Activated B cell treated with CpG ODN at 0.5 μM for 24 hours (primary cell): ENCODE data around the gene SDR42E2. TPM values are rescaled to one million over a fixed set of nuclear protein-coding genes. Genes with fewer than 3 reads are reported as not detected.
"Not testable (repeated sequence)": the region's sequence is repeated elsewhere in the genome, so short reads cannot be mapped to it uniquely, and the experiment has no call there.

ENCODE experiments used
- ATAC-seq: fragments of 200-7000 bp; cut with Tn5 transposase; one replicate; pipeline ENCODE4 v1.10.0; 2021; ENCODE audit warnings: low read depth, mild to moderate bottlenecking, moderate library complexity
- CTCF ChIA-PET: fragments of 350-600 bp; sonication (Branson Sonifier 250); formaldehyde crosslinking; loops from one replicate; lab custom pipeline; 2021; ENCODE audit warnings: antibody characterized with exemption; lab: Charles Lee
- POLR2A ChIA-PET: fragments of 350-600 bp; sonication (Branson Sonifier 250); formaldehyde crosslinking; loops from one replicate; lab custom pipeline; 2021; ENCODE audit warnings: antibody characterized with exemption; lab: Charles Lee
- DNase-seq: peaks from one replicate; pipeline ENCODE4 v3.0.0; 2022
- H3K27ac Mint-ChIP-seq: one replicate; pipeline ENCODE4 v1.8.0; 2020; ENCODE audit warnings: mixed read lengths
- H3K27me3 Mint-ChIP-seq: one replicate; pipeline ENCODE4 v1.8.0; 2021; ENCODE audit warnings: mixed read lengths
- H3K36me3 Mint-ChIP-seq: one replicate; pipeline ENCODE4 v1.8.0; 2021; ENCODE audit warnings: low read depth, mixed read lengths
- H3K4me1 Mint-ChIP-seq: one replicate; pipeline ENCODE4 v1.8.0; 2021; ENCODE audit warnings: mixed read lengths
- H3K4me3 Mint-ChIP-seq: one replicate; pipeline ENCODE4 v1.8.0; 2020; ENCODE audit warnings: mild to moderate bottlenecking, mixed read lengths
- H3K9me3 Mint-ChIP-seq: one replicate; pipeline ENCODE4 v1.8.0; 2020; ENCODE audit warnings: mixed read lengths
- CTCF ChIP-seq: fragments of 200-600 bp; IDR thresholded peaks from one replicate; pipeline ENCODE4 v1.8.0; 2022; ENCODE audit warnings: antibody characterized with exemption, mild to moderate bottlenecking
- intact Hi-C: fragments of 100-400 bp; cut with micrococcal nuclease; formaldehyde crosslinking; loops from one replicate; pipeline ENCODE4 v1.15.1; 2024
- total RNA-seq: library from RNA; stranded (reverse); gene quantifications from 2 replicates; pipeline ENCODE4 v1.2.3, GENCODE V29; 2022

Gene SDR42E2
- total RNA-seq, 1 donor from 2014 or later = 0.18 TPM

GRCh38 chr16:22171953-22172352 lies 9.6 kb downstream of the SDR42E2 start:
- no peak overlapping the region for H3K27ac Mint-ChIP-seq
- H3K4me3 Mint-ChIP-seq = no peak overlapping the region
- POLR2A ChIA-PET = no interaction called here
- H3K9me3 Mint-ChIP-seq = no peaks in the 10 kb centered on the region
- H3K27me3 Mint-ChIP-seq = no peaks in the 10 kb centered on the region
- H3K36me3 Mint-ChIP-seq = no peaks in the 10 kb centered on the region
- TF ChIP-seq CTCF = no peak
- CTCF ChIA-PET = no interaction called here
- intact Hi-C loops = no loop called here
- ATAC-seq (no peak), DNase-seq (no peak)
- peaks cover 3% of the 10 kb centered on the region for H3K4me1 Mint-ChIP-seq

GRCh38 chr16:22172642-22173041 lies 10.3 kb downstream of the SDR42E2 start:
- CTCF ChIA-PET, H3K4me1 Mint-ChIP-seq, H3K9me3 Mint-ChIP-seq, H3K36me3 Mint-ChIP-seq, intact Hi-C loops, POLR2A ChIA-PET, DNase-seq, ATAC-seq, H3K4me3 Mint-ChIP-seq, H3K27me3 Mint-ChIP-seq, H3K27ac Mint-ChIP-seq: not testable (repeated sequence)

DNA sequence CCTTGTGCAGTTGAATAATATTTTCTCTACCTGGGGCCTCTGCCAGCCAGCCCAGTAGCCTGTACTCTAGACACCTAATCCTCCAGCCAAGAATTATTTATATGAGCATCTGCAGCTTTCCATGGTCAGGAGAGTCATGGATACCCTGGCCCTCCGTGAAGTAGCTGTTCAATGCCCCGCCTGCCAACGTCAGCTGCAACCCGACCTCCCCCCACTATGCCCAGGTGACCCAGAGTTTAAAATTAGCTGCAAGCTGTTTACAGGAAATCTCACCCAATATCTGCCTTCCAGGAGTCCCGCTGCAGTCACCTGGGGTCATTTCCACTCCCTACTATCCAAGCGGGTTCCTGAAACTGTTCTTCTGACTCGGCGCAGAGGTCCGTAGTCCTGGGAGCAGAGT lies 12.3 kb downstream of the SDR42E2 start:
- Mint-ChIP-seq H3K4me1 (peaks cover 3% of the 10 kb centered on the region), H3K4me3 (no peak overlapping the region), H3K27me3 (no peaks in the 10 kb centered on the region), H3K9me3 (no peaks in the 10 kb centered on the region), H3K36me3 (no peaks in the 10 kb centered on the region), H3K27ac (no peak overlapping the region)
- DNase-seq (no peak), ATAC-seq (no peak)
- no peak for TF ChIP-seq CTCF
- ChIA-PET POLR2A (interaction anchor here (1.3 kb wide), 1 partner anchor 15 kb away, joined by 3 read pairs; no protein-coding TSS in a partner anchor), CTCF (no interaction called here)
- intact Hi-C loops = no loop called here

GRCh38 chr16:22177968-22178930 lies 15.9 kb downstream of the SDR42E2 start:
- no peaks in the 10 kb centered on the region for H3K27me3 Mint-ChIP-seq
- TF ChIP-seq CTCF = no peak

GRCh38 chr16:22181426-22181825 lies 19.1 kb downstream of the SDR42E2 start:
- ChIA-PET POLR2A (no interaction called here), CTCF (no interaction called here)
- ATAC-seq = no peak
- no peak for TF ChIP-seq CTCF
- Mint-ChIP-seq H3K27me3 (no peaks in the 10 kb centered on the region), H3K27ac (no peak overlapping the region), H3K4me3 (no peak overlapping the region), H3K4me1 (no peaks in the 10 kb centered on the region), H3K9me3 (no peaks in the 10 kb centered on the region), H3K36me3 (peaks cover 2% of the 10 kb centered on the region)
- no peak for DNase-seq
- intact Hi-C loops = no loop called here

More at GRCh38 chr16:22177968-22178930, 15.9 kb downstream of the SDR42E2 start:
- H3K36me3 Mint-ChIP-seq = peaks cover 2% of the 10 kb centered on the region
- DNase-seq = no peak
- ChIA-PET CTCF (no interaction called here), POLR2A (no interaction called here)
- H3K4me3 Mint-ChIP-seq = no peak overlapping the region
- ATAC-seq = no peak
- H3K27ac Mint-ChIP-seq = no peak overlapping the region
- H3K4me1 Mint-ChIP-seq = peaks cover 3% of the 10 kb centered on the region
- no peaks in the 10 kb centered on the region for H3K9me3 Mint-ChIP-seq
- intact Hi-C loops = no loop called here
